Kidney capillary endothelial cell (primary cell): ENCODE results near the gene FAM120B.

Source experiments
- DNase-seq: peaks from one replicate; pipeline ENCODE4 v3.0.0-alpha.2; 2018; ENCODE audit warnings: low spot score

The FAM120B gene

GRCh38 chr6:170421921-170422320 lies 115.4 kb downstream of the FAM120B start:
- no peak for DNase-seq

- no peak for DNase-seq
These were observed 116.5 kb downstream of the FAM120B start for GRCh38 chr6:170423030-170423429.

GRCh38 chr6:170423814-170424603 lies 117.5 kb downstream of the FAM120B start:
- DNase-seq: no peak

DNA sequence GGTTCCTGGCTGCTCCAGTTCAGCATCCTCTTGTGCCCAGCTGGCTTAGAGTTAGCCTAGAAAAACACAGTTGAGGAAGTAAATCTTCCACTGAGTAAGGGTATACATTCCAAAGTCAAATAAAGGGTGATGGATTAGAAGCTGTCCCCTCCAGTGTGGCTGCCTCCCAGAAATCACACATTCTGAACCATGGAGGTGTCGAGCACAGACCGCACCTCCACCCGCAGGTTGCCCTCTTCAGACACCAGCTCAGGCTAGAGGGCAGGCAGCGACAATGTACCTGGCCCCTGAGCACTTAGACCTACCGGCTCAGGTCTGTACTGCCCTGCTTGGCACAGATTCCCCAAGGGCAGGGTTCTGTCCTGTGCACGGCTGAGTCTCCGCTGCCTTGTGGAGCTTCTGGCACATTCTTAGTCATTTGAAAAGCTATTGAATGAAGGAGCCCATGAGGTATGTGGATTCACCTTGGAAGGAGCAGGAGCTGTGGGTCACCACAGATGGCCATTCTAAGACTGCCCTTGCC lies 118.1 kb downstream of the FAM120B start:
- no peak for DNase-seq

DNA sequence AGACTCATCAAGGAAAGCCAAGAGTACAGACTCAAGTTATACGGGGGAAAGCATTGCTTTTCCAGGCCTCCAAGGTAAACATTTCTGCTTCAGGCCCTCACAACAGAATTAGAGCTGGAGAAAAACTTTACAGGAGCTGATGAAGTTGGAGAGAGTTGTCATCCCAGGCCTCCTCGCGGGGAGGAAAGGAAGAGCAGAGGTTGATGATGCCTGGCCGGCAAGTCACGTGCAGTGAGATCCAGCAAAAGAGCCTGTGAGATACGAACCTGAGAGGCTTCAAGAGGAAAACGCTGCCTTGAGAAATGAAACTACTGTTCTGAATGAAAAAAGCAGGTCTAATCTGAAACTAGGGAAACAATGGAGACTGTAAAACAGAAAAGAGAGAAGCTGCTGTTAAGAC lies 122.9 kb downstream of the FAM120B start:
- DNase-seq: peak; percentile 9

DNA sequence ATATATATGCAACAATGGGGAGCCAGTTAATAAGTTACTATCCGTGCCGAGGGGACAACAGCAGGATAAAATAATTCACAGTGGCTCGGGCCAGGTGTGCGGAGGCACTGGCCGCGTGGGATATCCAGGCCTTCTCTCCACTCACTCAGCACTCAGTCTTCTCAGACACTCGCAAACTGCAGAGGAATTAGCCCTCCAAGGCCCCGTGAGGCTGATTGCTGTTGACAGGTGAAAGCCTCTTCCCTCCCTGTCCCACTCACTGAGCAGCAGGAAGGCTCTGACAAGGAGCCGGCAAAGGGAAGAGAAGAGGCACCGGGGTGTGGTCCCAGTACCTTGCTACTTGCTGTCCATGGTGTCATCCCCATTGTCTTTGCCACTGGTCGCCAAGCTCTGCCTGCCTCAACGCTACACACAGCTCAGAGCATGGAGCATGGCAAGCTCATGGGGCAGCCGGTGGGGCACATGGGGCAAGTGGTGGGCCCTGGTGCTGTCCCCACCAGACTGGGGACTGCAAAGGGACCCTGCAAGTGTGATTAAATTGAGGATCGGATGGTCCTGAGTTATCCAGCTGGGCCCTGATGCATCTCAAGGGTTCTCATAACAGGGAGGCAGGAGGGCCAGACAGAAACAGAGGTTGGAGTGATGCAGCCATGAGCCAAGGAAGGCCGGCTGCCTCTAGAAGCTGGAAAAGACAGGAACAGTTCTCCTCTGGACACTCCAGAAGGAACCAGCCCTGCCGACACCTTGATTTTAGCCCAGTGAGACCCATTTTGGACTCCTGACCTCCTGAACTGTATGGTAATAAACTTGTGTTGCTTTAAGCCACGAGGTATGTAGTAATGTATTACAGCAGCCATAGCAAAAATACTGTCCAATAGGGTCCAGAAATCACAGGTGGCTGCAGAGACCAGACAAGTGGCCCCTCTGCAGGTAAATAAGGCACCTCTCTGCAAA lies 126.9 kb downstream of the FAM120B start:
- DNase-seq: no peak

GRCh38 chr6:170434117-170434820 lies 127.7 kb downstream of the FAM120B start:
- DNase-seq: no peak

DNA sequence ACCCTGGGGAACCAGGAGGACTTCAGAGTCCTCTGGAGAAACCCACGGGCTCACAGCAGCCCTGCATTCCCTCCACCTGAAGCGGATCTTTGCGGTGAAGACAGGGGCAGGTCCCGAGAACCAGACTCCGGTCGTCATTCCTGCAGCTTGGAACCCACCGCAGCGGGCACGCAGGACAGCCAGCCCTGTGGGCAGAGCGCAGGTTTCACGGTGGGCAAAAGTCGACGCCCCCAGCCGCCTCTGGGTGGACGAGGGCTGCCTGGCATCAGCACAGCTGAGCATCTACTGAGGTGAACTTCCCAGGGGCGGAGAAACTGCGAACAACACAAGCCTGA lies 128.2 kb downstream of the FAM120B start:
- no peak for DNase-seq

DNA sequence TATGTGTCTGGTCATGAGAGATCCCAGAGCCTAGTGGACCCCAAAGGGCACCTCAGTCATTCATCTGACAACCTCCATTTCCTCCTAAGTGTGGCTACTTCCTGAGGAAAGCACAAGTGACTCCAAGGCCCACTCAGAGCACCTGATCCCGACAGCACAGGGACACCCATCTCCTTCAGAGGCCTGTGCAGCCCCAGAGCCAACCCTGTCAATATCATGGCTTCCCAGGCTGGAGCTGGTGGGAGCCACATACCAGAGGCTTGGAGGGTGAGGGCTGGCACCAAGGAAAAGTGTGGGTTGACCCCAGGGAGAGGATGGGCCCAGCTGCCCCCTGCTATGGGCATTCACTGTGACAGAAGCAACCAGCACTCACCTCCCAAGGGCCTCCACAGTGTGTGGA lies 129.2 kb downstream of the FAM120B start:
- DNase-seq: no peak

DNA sequence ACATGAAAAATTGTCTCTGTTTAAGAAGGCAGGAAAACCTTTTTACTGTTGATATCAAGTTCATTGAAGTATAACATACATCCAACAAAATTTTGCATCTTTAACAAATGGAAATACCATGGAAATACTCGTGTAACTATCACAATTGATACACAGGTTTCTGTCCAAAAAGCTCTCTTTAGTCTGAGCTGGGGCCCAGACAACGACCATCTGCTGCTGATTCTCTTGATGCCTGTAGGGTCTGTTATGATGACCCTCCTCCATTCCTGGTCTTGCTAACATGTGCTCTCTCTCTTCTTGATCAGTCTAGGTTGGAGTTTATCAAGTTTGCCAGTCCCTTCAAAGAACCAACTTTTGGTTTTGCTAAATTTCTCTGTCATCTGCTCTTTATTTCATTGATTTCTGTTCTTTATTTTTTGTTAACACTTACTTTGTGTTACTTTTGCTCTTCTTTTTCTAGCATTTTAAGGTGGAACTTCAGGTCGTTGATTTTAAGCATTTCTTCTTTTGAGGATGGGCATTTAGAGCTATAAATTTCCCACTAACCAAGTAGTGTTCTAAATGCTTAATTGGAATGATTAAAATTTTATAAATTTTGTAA lies 129.8 kb downstream of the FAM120B start:
- no peak for DNase-seq

- no peak for DNase-seq
These were observed 131.3 kb downstream of the FAM120B start for GRCh38 chr6:170437719-170438401.

DNA sequence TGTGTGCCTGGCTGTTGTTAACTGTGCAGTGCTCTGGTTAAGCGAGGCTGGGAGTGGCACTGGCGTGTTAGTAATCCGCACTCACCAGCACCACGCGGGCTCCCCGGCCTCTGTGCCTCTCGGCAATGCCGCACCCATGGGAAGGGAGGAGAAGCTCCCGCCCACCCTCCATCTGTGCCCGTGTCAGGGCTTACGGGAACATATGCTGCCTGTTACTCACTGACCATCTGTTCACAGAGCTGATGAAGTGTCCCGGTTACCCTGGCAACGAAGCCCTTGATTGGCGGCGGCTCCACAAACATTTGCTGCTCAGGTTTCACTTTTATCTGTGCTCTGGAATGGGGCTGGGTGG lies 131.8 kb downstream of the FAM120B start:
- peak; percentile 88 for DNase-seq

DNA sequence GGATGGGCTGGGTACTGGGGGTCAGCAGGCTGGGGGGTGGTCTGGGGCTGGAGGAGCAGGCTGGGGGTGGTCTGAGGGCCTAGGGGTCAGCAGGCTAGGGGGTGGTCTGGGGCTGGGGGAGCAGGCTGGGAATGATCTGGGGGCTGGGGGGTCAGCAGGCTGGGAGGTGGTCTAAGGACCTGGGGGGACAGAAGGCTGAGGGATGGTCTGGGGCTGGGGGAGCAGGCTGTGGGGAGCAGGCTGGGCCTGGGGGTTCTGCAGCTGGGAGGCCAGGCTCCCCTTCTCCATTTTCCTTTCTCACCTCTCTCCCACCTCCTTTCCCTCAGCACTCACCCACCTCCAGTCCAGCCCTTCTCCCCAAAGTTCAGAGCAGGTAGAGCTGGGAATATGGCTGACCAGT lies 132.3 kb downstream of the FAM120B start:
- no peak for DNase-seq

- no peak for DNase-seq
These were observed 133.1 kb downstream of the FAM120B start for GRCh38 chr6:170439366-170440361.

DNA sequence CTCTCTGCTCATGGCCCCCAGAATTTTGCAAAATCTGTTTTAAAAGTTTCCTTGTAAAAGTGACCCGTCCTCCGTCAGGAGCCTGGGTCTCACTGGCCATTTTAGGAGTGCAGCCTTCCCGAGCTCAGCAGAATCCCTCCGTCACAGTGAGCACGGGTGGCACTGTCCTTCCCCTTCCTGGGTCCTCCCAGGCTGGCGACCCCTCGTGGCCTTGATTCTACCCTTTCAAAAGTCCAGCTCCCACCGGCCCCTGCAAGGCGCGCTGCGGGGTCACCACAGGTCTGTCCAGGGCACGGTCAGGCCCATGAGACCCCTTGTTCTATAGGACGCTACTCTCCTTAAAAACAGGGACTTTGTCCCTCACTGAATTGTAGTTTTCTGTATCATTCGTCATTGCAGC lies 133.9 kb downstream of the FAM120B start:
- no peak for DNase-seq

- no peak for DNase-seq
These were observed 134.8 kb downstream of the FAM120B start for GRCh38 chr6:170441316-170441715.

DNA sequence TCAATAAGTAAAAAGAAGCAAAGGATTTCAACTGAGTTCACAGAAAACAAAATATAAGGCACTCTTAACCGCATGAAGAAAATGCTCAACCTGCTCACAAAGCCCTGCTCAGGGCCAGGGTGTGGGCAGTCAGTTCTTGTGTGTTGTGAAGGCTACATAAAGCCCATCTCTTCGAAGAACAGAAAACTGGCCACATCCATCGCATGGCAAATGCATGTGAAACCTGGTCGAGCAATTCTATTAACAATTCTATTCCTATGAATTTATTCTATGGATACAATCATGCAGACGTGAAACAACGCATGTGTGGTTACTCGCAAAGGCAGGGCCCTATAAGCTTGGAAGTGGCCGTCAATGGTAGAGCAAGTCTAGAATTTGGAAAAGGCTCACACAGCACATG lies 136.0 kb downstream of the FAM120B start:
- no peak for DNase-seq

DNA sequence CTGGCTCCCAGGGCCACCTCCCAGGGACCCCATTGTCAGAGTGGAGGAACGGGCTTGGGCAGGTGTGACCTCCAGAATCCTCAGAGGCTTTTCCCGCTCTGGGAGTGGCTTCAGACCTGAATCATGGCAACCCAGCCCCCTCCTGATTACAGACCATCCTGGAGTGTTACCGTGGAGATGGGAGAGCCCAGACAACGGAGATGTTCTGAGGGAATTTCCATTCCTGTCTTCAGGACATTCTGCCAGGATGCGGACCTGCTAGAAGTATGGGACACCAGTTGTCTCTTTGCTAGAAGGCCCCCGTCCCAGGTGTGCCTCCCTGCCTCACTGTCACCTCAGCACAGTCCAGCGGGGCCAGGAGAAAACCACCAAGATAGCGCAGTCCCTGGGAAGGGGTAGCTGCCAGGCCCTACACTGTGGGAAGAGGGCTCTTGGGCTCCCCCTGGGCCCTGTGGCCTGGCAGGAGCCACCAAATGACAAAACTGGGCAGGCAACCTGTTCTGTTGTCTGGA lies 136.6 kb downstream of the FAM120B start:
- no peak for DNase-seq

GRCh38 chr6:170444056-170444591 lies 137.6 kb downstream of the FAM120B start:
- no peak for DNase-seq

DNA sequence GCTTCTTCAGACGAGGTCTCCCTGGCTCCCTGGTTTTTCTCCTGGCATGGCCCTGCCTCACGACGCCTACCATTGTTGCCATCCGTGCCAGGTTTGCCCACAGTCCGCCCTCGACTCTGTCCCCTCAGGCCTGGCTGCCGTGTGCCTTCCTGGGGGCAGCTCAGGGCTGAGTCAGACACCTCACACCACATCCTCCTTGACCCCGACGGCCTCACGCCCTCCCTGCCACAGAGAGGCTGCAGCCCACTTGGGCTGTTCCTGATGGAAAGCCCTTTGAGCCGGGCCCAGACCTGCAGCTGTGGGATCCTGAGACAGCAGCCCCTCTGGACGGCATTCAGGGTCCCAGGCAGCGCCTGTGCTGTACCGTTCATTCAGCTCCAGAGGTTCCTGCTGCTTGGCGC lies 138.3 kb downstream of the FAM120B start:
- no peak for DNase-seq
